Heart right ventricle (tissue), 16 donors: ENCODE measurements around the gene ZNF441. TPM values are rescaled to one million over a fixed set of nuclear protein-coding genes. Genes with fewer than 3 reads are reported as not detected.

Source experiments
- ATAC-seq, 8 donors: fragments of 200-7000 bp; cut with Tn5 transposase; one replicate each; pipeline ENCODE4 v1.9.1; 2020; ENCODE audit warnings: mild to moderate bottlenecking in 8 of 8, moderate library complexity in 8 of 8, moderate number of reproducible peaks in 1 of 8
- DNase-seq, 2 donors: peaks; one replicate each; pipeline ENCODE4 v3.0.0-alpha.2; 2020
- H3K27ac ChIP-seq, 10 donors: fragments of 200-600 bp; sonication (generic) in 2 of 10; one replicate each; pipeline versions ENCODE4 v1.5.0 to v1.8.0; 2020 to 2022; ENCODE audit warnings: mild to moderate bottlenecking in 3 of 10
- H3K27me3 ChIP-seq, 7 donors: fragments of 200-600 bp; one replicate each; pipeline ENCODE4 v1.8.0; 2021 to 2022; ENCODE audit warnings: mild to moderate bottlenecking in 2 of 7
- H3K36me3 ChIP-seq, 9 donors: fragments of 200-600 bp; sonication (generic) in 1 of 9; one replicate each; pipeline versions ENCODE4 v1.5.0 to v1.8.0; 2020 to 2022; ENCODE audit warnings: mild to moderate bottlenecking in 2 of 9
- H3K4me1 ChIP-seq, 9 donors: fragments of 200-600 bp; sonication (generic) in 1 of 9; one replicate each; pipeline versions ENCODE4 v1.5.0 to v1.8.0; 2020 to 2022; ENCODE audit warnings: mild to moderate bottlenecking in 4 of 9
- H3K4me3 ChIP-seq, 10 donors: fragments of 200-600 bp; sonication (generic) in 2 of 10; one replicate each; pipeline versions ENCODE4 v1.5.0 to v1.8.0; 2020 to 2022; ENCODE audit warnings: mild to moderate bottlenecking in 7 of 10, moderate library complexity in 2 of 10
- H3K9me3 ChIP-seq, 11 donors: fragments of 200-600 bp in 10 of 11; sonication (generic) in 2 of 11; one replicate each; pipeline versions ENCODE4 v1.5.0 to v1.8.0; 2013 to 2022; ENCODE audit warnings: mild to moderate bottlenecking in 2 of 11, control low read depth in 1 of 11, moderate library complexity in 1 of 11
- WGBS, 2 donors: extraction: QIAGEN DNeasy Blood & Tissue Kit; methylation state at CpG; one replicate each; pipeline ENCODE4 v1.1.7; 2013; ENCODE audit warnings: inconsistent platforms in 1 of 2; 5-methylcytosine and 5-hydroxymethylcytosine counted together
- intact Hi-C, 10 donors: fragments of 100-400 bp; cut with DNase I; formaldehyde crosslinking; loops; one replicate each; pipeline versions ENCODE4 v1.11.1 to v1.14.2; 2022
- long read RNA-seq, 3 donors: library from polyadenylated mRNA; unstranded; transcript quantifications; one replicate each; pipeline ENCODE4 v2.0.0, GENCODE V29; 2020 to 2021
- polyA plus RNA-seq, 2 donors: library from polyadenylated mRNA; stranded (reverse); fragments of 200-250 nt; gene quantifications; one replicate each; pipeline ENCODE4 v1.2.3, GENCODE V29; 2013
- total RNA-seq, 10 donors: library from RNA; stranded (reverse); fragmentation: NEBNext Ultra II Directional in 3 of 10; extraction: Animal tissue kit (Norgen Biotek cat#: 25700) in 3 of 10; gene quantifications; one replicate each; pipeline versions ENCODE4 v1.2.1 to v1.2.4, GENCODE V29; 2021 to 2023
- TF ChIP-seq, protein P1 (sequence below), 9 donors: fragments of 200-600 bp; sonication (generic) in 2 of 9; IDR thresholded peaks; one replicate each; pipeline versions ENCODE4 v1.5.0 to v1.8.0; 2021 to 2022; ENCODE audit warnings: antibody characterized with exemption in 9 of 9, mild to moderate bottlenecking in 5 of 9, moderate library complexity in 1 of 9
- donor health status: Arrhythmogenic right ventricular cardiomyopathy.
- donor health status: ischemic (EF 13 %, LVEDD 7.1; RV severe dilation, severe dysfunction).
- donor health status: healthy with polysubstance abuse.
- donor health status: DM: no; HTN: yes; CAD: no.
- donor health status: DM: no; HTN: no; CAD: no.
- donor health status: ischemic (EF 25% LVEDD 6.9; RV normal size, moderate dysfunction).
- donor health status: ischemic (EF 25% LVEDD 5.7; RV mildly dilated, moderate dysfunction).
- donor health status: healthy.
- donor health status: DM: yes; HTN: yes; CAD: no.
- donor health status: Ischemic cardiomyopathy.
- donor health status: ischemic (EF 35%, LVEDD 5.7; RV mildly dilated, moderate dysfunction).
- donor health status: nonischemic (EF 11% LVEDD 7.7; RV severe dilation, severe dysfunction).
- donor health status: DM: yes; HTN: yes; CAD: no.
- donor health status: PGD.
- donor health status: ischemic (EF 29% LVEDD 5.4; RV normal size, mild dysfunction).
- donor health status: nonischemic (EF 23%, LVEDD 6.1; RV moderate dilation, normal function).

The ZNF441 gene
- total RNA-seq = 1 to 10 TPM; 2.8 to 7.0 (median 5.2) TPM
- 1 to 10 TPM; 1.7 to 5.6 TPM for polyA plus RNA-seq
- long read RNA-seq, donor 1, full-length matches to known transcripts = 2 of 3 reads
- long read RNA-seq, donor 1, partial matches to known transcripts = 0 of 3 reads
- long read RNA-seq, donor 1, other reads (novel, unspliced or antisense) = 1 of 3 reads
- long read RNA-seq, donor 2, full-length matches to known transcripts = 4 of 6 reads
- long read RNA-seq, donor 2, partial matches to known transcripts = 1 of 6 reads
- long read RNA-seq, donor 2, other reads (novel, unspliced or antisense) = 1 of 6 reads
- long read RNA-seq, donor 3, full-length matches to known transcripts = 6 of 9 reads
- long read RNA-seq, donor 3, partial matches to known transcripts = 0 of 9 reads
- long read RNA-seq, donor 3, other reads (novel, unspliced or antisense) = 3 of 9 reads

DNA sequence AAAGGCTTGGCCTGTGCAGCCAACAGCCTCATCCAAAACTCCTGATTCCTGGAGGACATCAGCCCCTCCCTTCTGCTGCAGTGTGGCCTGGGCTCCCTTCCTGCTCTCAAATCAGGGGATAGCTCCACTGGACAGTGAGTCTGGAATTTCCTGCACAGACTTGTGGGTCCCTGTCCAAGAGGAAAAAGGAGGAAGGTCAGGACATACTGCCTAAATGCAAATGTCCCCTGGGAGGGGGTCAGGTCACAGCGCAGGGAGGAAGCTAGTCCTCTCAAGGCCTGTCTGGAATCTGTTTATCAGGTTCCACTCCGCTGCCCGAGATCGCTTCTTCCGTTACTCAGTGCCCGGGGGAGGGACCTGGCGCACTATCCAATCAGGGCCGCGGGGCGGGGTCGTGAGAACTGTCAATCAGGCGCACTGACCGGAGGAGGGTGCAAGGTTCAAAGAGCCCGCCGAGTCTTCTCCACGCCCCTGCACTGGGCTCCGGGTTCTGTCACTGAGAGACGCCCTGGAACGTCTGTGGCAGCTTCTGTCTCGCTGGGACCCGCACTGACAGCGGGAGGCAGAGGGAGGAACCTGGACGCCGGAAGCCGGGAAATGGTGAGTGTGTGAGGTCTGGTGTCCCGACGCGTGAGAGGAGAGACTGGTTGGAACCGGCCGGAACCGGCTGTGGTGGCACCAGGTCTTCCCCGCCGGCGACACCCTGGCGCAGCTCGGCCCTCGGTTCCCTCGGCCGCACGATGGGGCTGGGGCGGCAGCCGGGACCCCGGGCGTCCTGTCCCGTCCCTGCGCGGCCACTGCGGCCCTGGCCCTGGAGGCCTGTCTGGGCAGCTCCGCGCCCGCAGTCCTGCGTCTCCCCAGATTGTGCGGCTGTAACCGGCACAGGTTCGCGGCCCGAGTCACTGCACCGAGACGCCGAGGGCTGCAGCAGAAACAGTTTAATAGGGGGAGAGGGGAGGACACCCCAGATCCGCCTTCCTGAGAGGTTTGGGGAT is at the start of gene ZNF441:
Gene ZNF441 (plus strand): TSS at position 404 of the 995 bp plus-strand sequence. CDS start 194 bp downstream, at position 598.
- WGBS, 2 donors = 0 to 1% methylated on average over 61 of the region's 61 CpGs
- intact Hi-C loops = loop anchor here in 6 of 10 donors (1.0 to 5.0 kb wide), 4 partner anchors 28 to 70 kb away; partner anchors contain the start of gene ZNF823 (in 4 of the 6)
- peaks cover 3 to 20% (median 16%) of the 10 kb centered on the region in 9 donors for H3K4me1 ChIP-seq
- H3K27me3 ChIP-seq = no peaks in the 10 kb centered on the region
- H3K36me3 ChIP-seq = peaks cover 0 to 6% (median 0%) of the 10 kb centered on the region in 9 donors
- peak within 1 kb of the TSS; percentile 54 to 95 (median 84) for H3K4me3 ChIP-seq
- DNase-seq (peak; percentile 98), ATAC-seq (peak; percentile 98 to 100 (median 99))
- H3K27ac ChIP-seq = peak within 1 kb of the TSS; percentile 82 to 97 (median 93)
- peaks cover 0 to 33% (median 0%) of the 10 kb centered on the region in 11 donors for H3K9me3 ChIP-seq
- TF ChIP-seq, protein P1, sequence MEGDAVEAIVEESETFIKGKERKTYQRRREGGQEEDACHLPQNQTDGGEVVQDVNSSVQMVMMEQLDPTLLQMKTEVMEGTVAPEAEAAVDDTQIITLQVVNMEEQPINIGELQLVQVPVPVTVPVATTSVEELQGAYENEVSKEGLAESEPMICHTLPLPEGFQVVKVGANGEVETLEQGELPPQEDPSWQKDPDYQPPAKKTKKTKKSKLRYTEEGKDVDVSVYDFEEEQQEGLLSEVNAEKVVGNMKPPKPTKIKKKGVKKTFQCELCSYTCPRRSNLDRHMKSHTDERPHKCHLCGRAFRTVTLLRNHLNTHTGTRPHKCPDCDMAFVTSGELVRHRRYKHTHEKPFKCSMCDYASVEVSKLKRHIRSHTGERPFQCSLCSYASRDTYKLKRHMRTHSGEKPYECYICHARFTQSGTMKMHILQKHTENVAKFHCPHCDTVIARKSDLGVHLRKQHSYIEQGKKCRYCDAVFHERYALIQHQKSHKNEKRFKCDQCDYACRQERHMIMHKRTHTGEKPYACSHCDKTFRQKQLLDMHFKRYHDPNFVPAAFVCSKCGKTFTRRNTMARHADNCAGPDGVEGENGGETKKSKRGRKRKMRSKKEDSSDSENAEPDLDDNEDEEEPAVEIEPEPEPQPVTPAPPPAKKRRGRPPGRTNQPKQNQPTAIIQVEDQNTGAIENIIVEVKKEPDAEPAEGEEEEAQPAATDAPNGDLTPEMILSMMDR (IDR thresholded peaks at IDR 0.05) = no peak

DNA sequence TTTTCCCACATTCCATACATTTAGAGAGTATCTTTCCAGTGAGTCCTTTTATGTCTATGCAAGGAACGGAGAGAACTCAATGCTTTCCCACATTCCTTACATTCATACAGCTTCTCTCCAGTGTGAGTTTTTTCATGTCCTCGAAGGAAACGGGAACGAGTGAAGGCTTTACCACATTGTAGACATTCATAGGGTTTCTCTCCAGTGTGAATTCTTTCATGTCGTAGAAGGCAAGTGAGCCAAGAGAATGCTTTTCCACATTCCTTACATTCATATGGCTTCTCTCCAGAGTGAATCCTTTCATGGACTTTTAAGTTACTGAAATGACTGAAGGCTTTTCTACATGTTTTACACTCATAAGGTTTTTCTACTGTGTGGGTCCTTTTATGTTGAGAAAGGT is 45.1 kb upstream of the ZNF441 start:
- intact Hi-C loops = no loop called here
- H3K4me3 ChIP-seq = no peak overlapping the region
- 72 to 76% methylated on average over 5 of the region's 5 CpGs for WGBS, 2 donors
- H3K36me3 ChIP-seq = peaks cover 0 to 72% (median 43%) of the 10 kb centered on the region in 9 donors
- no peak overlapping the region for H3K27ac ChIP-seq
- H3K4me1 ChIP-seq = no peaks in the 10 kb centered on the region
- H3K9me3 ChIP-seq = peaks cover 0 to 83% (median 2%) of the 10 kb centered on the region in 11 donors
- ATAC-seq (no peak), DNase-seq (no peak)
- no peaks in the 10 kb centered on the region for H3K27me3 ChIP-seq
- TF ChIP-seq, protein P1 (IDR thresholded peaks at IDR 0.05) = no peak

DNA sequence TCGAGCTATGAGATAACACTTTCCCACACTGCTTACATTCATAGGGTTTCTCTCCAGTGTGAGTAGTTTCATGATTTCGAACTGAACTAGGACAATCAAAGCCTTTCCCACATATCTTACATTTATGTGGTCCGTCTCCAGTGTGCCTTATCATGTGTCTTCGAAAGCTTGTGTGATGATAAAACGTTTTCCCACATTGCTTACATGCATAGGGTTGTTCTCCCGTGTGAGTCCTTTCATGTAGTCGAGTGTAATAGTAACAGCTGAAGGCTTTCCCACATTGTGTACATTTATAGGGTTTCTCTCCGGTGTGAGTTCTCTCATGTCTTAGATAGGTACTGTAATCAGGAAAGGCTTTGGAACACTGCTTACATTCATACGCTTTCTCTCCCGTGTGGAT is 44.4 kb upstream of the ZNF441 start:
- WGBS, 2 donors = 97% methylated on average over 10 of the region's 10 CpGs
- Histone ChIP-seq H3K36me3 (peaks cover 0 to 72% (median 44%) of the 10 kb centered on the region in 9 donors), H3K27me3 (no peaks in the 10 kb centered on the region), H3K9me3 (peaks cover 0 to 90% (median 2%) of the 10 kb centered on the region in 11 donors), H3K4me3 (no peak overlapping the region), H3K27ac (no peak overlapping the region), H3K4me1 (no peaks in the 10 kb centered on the region)
- intact Hi-C loops = no loop called here
- TF ChIP-seq, protein P1 (IDR thresholded peaks at IDR 0.05) = no peak
- no peak for ATAC-seq
- DNase-seq = no peak

DNA sequence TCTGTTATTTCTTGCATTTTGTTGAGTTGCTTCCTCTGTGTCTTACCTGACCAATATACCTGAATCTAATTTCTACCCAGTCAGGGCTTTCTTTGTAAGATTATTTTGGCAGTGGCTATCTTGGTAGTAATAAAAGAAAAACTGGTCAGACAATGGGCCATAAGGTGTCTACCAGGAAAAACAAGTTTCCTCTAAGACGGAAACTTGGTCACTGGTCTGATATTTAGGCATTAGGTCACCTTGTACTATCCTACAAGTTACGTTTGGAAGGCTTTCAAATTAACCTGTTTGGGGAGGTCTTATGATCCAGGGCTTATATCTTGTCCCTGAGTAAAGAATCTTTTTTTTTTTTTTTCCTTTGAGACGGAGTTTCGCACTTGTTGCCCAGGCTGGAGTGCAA is 37.2 kb upstream of the ZNF441 start:
- peaks cover 0 to 26% (median 0%) of the 10 kb centered on the region in 11 donors for H3K9me3 ChIP-seq
- DNase-seq (no peak), ATAC-seq (no peak)
- H3K4me3 ChIP-seq = no peak overlapping the region
- no peaks in the 10 kb centered on the region for H3K4me1 ChIP-seq
- TF ChIP-seq, protein P1 (IDR thresholded peaks at IDR 0.05) = no peak
- intact Hi-C loops = no loop called here
- no peak overlapping the region for H3K27ac ChIP-seq
- WGBS, 2 donors = 83 to 86% methylated on average over 4 of the region's 4 CpGs
- H3K27me3 ChIP-seq = no peaks in the 10 kb centered on the region
- peaks cover 0 to 36% (median 11%) of the 10 kb centered on the region in 9 donors for H3K36me3 ChIP-seq
